ENCODE data around the gene PLIN4.

DNA sequence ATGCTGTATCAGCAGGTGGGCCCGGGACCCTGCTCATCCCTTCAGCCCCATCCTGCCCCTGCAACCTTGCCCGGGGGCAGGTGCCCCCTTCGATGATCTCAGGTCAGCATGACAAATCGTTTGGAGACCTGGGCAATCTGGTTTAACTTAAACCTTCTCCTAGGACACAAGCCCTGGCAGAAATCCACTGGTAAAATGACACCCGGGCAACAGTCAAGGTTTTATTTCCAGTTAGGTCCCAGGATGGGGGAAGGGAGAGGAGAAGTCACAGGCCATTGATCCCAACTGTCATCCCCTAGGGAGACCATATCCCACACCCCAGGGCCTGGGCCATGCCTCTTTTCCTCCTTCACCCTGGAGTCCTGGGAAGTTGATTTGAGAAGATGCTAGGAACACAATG lies 18.5 kb upstream of the PLIN4 start:
- TF ChIP-seq, protein P1, sequence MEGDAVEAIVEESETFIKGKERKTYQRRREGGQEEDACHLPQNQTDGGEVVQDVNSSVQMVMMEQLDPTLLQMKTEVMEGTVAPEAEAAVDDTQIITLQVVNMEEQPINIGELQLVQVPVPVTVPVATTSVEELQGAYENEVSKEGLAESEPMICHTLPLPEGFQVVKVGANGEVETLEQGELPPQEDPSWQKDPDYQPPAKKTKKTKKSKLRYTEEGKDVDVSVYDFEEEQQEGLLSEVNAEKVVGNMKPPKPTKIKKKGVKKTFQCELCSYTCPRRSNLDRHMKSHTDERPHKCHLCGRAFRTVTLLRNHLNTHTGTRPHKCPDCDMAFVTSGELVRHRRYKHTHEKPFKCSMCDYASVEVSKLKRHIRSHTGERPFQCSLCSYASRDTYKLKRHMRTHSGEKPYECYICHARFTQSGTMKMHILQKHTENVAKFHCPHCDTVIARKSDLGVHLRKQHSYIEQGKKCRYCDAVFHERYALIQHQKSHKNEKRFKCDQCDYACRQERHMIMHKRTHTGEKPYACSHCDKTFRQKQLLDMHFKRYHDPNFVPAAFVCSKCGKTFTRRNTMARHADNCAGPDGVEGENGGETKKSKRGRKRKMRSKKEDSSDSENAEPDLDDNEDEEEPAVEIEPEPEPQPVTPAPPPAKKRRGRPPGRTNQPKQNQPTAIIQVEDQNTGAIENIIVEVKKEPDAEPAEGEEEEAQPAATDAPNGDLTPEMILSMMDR (IDR thresholded peaks at IDR 0.05), result no peak
- TF ChIP-seq POLR2A (IDR thresholded peaks at IDR 0.05) (no peak), POLR2AphosphoS5 (IDR thresholded peaks at IDR 0.05) (no peak)

All from prostate gland (tissue), 2 donors.